Caco-2 (cell line): Measurements from ENCODE around the gene NTMT1. TPM values are rescaled to one million over a fixed set of nuclear protein-coding genes. Genes with fewer than 3 reads are reported as not detected.

Experiments used
- BruUV-seq: library from RNA; stranded (reverse); fragments of 400-500 nt; replicated peaks from 2 replicates; lab custom pipeline; 2021; lab: Mats Ljungman, UMichigan
- CTCF ChIA-PET: fragments of 300-600 bp; sonication (Branson Sonifier 250); formaldehyde crosslinking; loops from one replicate; lab custom pipeline; 2022; ENCODE audit warnings: antibody characterized with exemption; lab: Charles Lee
- POLR2A ChIA-PET: fragments of 300-600 bp; sonication (Branson Sonifier 250); formaldehyde crosslinking; loops from one replicate; lab custom pipeline; 2022; ENCODE audit warnings: antibody characterized with exemption; lab: Charles Lee
- DNase-seq, 2 experiments: peaks; one replicate each; pipeline versions ENCODE4 v3.0.0 to v3.0.0-alpha.2; 2020 to 2022
- H3K27me3 ChIP-seq: replicated peaks from 2 replicates; pipeline ENCODE4 v1.6.0; 2011; ENCODE audit warnings: low read length; ENCODE audit not compliant: control insufficient read depth, insufficient read depth
- H3K36me3 ChIP-seq: 2 replicates; pipeline ENCODE4 v1.5.1; 2011; ENCODE audit warnings: low read length; ENCODE audit not compliant: control insufficient read depth, insufficient read depth
- H3K4me1 ChIP-seq: fragments of 250-450 bp; sonication (Bioruptor Pico); 2 replicates; pipeline ENCODE4 v1.5.1; 2020; ENCODE audit warnings: mild to moderate bottlenecking
- H3K4me3 ChIP-seq: 2 replicates; pipeline ENCODE4 v1.5.1; 2011; ENCODE audit warnings: low read depth, mild to moderate bottlenecking, control low read depth, low read length
- H3K9me3 ChIP-seq: fragments of 250-450 bp; sonication (Bioruptor Pico); 2 replicates; pipeline ENCODE4 v1.5.1; 2020; ENCODE audit warnings: mild to moderate bottlenecking, moderate library complexity
- H3K27ac Mint-ChIP-seq: one replicate; pipeline ENCODE4 v1.8.0; 2022; ENCODE audit warnings: mixed read lengths; ENCODE audit not compliant: unreplicated experiment
- H3K27me3 Mint-ChIP-seq: one replicate; pipeline ENCODE4 v1.8.0; 2022; ENCODE audit warnings: mixed read lengths; ENCODE audit not compliant: insufficient read depth, unreplicated experiment
- H3K36me3 Mint-ChIP-seq: one replicate; pipeline ENCODE4 v1.8.0; 2022; ENCODE audit warnings: mild to moderate bottlenecking, mixed read lengths; ENCODE audit not compliant: insufficient read depth, unreplicated experiment
- H3K4me1 Mint-ChIP-seq: one replicate; pipeline ENCODE4 v1.8.0; 2022; ENCODE audit warnings: low read depth, mixed read lengths; ENCODE audit not compliant: unreplicated experiment
- H3K4me3 Mint-ChIP-seq: one replicate; pipeline ENCODE4 v1.8.0; 2022; ENCODE audit warnings: mild to moderate bottlenecking, moderate library complexity, mixed read lengths; ENCODE audit not compliant: unreplicated experiment
- H3K9me3 Mint-ChIP-seq: one replicate; pipeline ENCODE4 v1.8.0; 2022; ENCODE audit warnings: mixed read lengths; ENCODE audit not compliant: unreplicated experiment
- intact Hi-C: fragments of 100-400 bp; cut with micrococcal nuclease; formaldehyde crosslinking; loops from one replicate; pipeline ENCODE4 v1.10.0; 2022; ENCODE audit not compliant: unreplicated experiment
- total RNA-seq: library from RNA; stranded (reverse); gene quantifications from 2 replicates; pipeline ENCODE4 v1.2.3, GENCODE V29; 2022
- TF ChIP-seq, protein P1 (sequence below), 2 experiments: fragments of 200-600 bp in 1 of 2; IDR thresholded peaks; 1 replicate in 1 of 2; 2 replicates in 1 of 2; pipeline versions ENCODE4 v1.5.1 to v1.8.0; 2011 to 2022; ENCODE audit warnings: antibody characterized with exemption in 1 of 2, control low read depth in 1 of 2, inconsistent platforms in 1 of 2, low read depth in 1 of 2, low read length in 1 of 2, mild to moderate bottlenecking in 1 of 2, moderate library complexity in 1 of 2; ENCODE audit not compliant: insufficient read depth in 1 of 2, severe bottlenecking in 1 of 2, unreplicated experiment in 1 of 2

NTMT1 gene
- total RNA-seq, 1 experiment from 2014 or later = 44.1 TPM

GRCh38 chr9:129614932-129615331 is 11.0 kb upstream of the NTMT1 start:
- Histone ChIP-seq H3K9me3 (no peaks in the 10 kb centered on the region), H3K27me3 (no peaks in the 10 kb centered on the region), H3K4me3 (no peak overlapping the region), H3K4me1 (no peaks in the 10 kb centered on the region), H3K36me3 (no peaks in the 10 kb centered on the region)
- DNase-seq = no peak
- intact Hi-C loops = loop anchor here (10.0 kb wide), 1 partner anchor 440 kb away; the partner anchor contains the start of gene IER5L
- ChIA-PET CTCF (interaction anchor here (1.2 to 1.4 kb wide), 2 partner anchors 10 kb away, joined by 4 to 7 read pairs; no protein-coding TSS in a partner anchor), POLR2A (no interaction called here)
- H3K27me3 Mint-ChIP-seq = peaks cover 3% of the 10 kb centered on the region
- no peaks in the 10 kb centered on the region for H3K36me3 Mint-ChIP-seq
- BruUV-seq = no TSS peak
- TF ChIP-seq, protein P1, sequence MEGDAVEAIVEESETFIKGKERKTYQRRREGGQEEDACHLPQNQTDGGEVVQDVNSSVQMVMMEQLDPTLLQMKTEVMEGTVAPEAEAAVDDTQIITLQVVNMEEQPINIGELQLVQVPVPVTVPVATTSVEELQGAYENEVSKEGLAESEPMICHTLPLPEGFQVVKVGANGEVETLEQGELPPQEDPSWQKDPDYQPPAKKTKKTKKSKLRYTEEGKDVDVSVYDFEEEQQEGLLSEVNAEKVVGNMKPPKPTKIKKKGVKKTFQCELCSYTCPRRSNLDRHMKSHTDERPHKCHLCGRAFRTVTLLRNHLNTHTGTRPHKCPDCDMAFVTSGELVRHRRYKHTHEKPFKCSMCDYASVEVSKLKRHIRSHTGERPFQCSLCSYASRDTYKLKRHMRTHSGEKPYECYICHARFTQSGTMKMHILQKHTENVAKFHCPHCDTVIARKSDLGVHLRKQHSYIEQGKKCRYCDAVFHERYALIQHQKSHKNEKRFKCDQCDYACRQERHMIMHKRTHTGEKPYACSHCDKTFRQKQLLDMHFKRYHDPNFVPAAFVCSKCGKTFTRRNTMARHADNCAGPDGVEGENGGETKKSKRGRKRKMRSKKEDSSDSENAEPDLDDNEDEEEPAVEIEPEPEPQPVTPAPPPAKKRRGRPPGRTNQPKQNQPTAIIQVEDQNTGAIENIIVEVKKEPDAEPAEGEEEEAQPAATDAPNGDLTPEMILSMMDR (IDR thresholded peaks at IDR 0.05; ENCODE audit: insufficient read depth in 1 of 2, low read depth in 1 of 2, low read length in 1 of 2, severe bottlenecking in 1 of 2, unreplicated experiment in 1 of 2) = no peak
- no peaks in the 10 kb centered on the region for H3K4me1 Mint-ChIP-seq
- no peak overlapping the region for H3K27ac Mint-ChIP-seq
- peaks cover 9% of the 10 kb centered on the region for H3K9me3 Mint-ChIP-seq
- H3K4me3 Mint-ChIP-seq = no peak overlapping the region

DNA sequence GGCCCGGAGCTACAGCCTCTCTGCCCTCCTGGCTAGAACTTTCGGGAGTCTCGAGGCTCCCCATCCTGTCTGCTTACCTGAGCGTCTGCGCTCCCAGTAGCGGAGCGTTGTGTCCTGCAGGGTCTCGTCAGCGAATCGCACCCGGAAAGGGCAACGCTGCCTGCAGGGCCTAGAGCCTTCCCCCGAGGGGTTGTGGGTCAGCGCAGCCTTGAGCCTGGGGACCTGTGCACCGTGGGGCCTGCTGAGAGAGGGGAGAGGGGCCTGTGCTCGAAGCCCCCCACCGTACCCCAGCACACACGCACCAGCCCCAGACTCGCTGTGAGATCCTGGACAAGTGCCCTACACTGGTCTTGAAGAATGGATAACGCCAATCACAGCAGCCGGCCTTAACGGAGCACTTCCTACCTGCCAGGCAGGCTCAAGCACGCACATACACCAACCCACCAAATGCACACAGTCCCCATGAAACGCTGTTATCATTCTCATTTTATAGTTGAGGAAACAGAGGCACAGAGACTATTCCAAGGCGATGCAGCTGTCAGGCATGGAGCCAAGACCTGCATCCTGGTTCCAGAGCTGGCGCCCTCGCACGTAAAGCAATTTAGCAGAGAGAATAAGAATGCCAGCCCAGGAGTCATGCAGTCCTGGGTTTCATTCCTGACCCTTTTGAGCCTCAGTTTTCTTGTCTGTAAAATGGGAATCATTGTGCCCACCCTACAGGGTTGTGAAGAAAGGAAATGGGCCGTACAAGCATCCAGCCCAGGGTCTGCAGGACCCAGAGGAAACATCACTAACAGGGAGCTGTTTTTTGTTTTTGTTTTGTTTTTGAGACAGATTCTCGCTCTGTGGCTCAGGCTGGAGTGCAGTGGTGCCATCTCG is 10.3 kb upstream of the NTMT1 start:
- intact Hi-C loops = loop anchor here (10.0 kb wide), 1 partner anchor 441 kb away; the partner anchor contains the start of gene IER5L
- Mint-ChIP-seq H3K9me3 (peaks cover 9% of the 10 kb centered on the region), H3K36me3 (no peaks in the 10 kb centered on the region), H3K27ac (no peak overlapping the region), H3K27me3 (peaks cover 3% of the 10 kb centered on the region), H3K4me1 (no peaks in the 10 kb centered on the region), H3K4me3 (no peak overlapping the region)
- TF ChIP-seq, protein P1 (IDR thresholded peaks at IDR 0.05; ENCODE audit: insufficient read depth in 1 of 2, low read depth in 1 of 2, low read length in 1 of 2, severe bottlenecking in 1 of 2, unreplicated experiment in 1 of 2) = no peak
- Histone ChIP-seq H3K9me3 (no peaks in the 10 kb centered on the region), H3K36me3 (no peaks in the 10 kb centered on the region), H3K27me3 (no peaks in the 10 kb centered on the region), H3K4me1 (no peaks in the 10 kb centered on the region), H3K4me3 (no peak overlapping the region)
- CTCF ChIA-PET = interaction anchor here (1.2 kb wide), 1 partner anchor 9 kb away, joined by 4 read pairs; no protein-coding TSS in a partner anchor
- DNase-seq = no peak
- no TSS peak for BruUV-seq
- POLR2A ChIA-PET = no interaction called here

DNA sequence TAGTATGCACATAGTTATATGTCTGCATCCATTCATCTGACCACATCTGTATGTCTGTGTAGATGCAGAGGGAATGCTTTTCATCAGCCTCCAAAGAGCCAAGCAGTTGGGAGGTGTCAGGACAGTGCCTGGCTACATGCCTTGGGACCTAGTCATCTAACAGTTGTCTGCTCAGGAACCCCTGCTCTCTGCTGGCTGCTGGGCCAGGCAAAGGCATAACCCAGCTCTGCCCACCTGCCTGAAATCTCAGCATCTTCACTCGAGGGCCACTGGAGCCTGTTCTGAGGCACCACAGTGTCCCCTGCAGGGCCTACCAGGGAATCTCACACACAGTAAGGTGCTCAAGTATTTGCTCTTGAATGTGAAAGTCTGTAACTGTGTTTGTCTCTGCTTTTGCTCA is 8.8 kb upstream of the NTMT1 start:
- Histone ChIP-seq H3K4me3 (no peak overlapping the region), H3K27me3 (no peaks in the 10 kb centered on the region), H3K36me3 (no peaks in the 10 kb centered on the region), H3K4me1 (no peaks in the 10 kb centered on the region), H3K9me3 (no peaks in the 10 kb centered on the region)
- Mint-ChIP-seq H3K4me1 (no peaks in the 10 kb centered on the region), H3K9me3 (peaks cover 9% of the 10 kb centered on the region), H3K4me3 (no peak overlapping the region), H3K27ac (no peak overlapping the region), H3K36me3 (no peaks in the 10 kb centered on the region), H3K27me3 (peaks cover 3% of the 10 kb centered on the region)
- intact Hi-C loops = loop anchor here (10.0 kb wide), 1 partner anchor 442 kb away; the partner anchor contains the start of gene IER5L
- DNase-seq = peak in 1 of 2 experiments; percentile 32
- CTCF ChIA-PET = interaction anchor here (1.0 kb wide), 1 partner anchor 478 kb away, joined by 3 read pairs; no protein-coding TSS in a partner anchor
- POLR2A ChIA-PET = interaction anchor here (0.6 kb wide), 1 partner anchor 9 kb away, joined by 5 read pairs; the partner anchor contains the start of gene NTMT1
- TF ChIP-seq, protein P1 (IDR thresholded peaks at IDR 0.05; ENCODE audit: insufficient read depth in 1 of 2, low read depth in 1 of 2, low read length in 1 of 2, severe bottlenecking in 1 of 2, unreplicated experiment in 1 of 2) = peak; percentile 16 to 46
- no TSS peak for BruUV-seq
